Neuronal stem cell (in vitro differentiated cells): ENCODE data around the gene MROH9.

Source experiments
- DNase-seq: peaks from one replicate; pipeline ENCODE4 v3.0.0-alpha.2; 2013; ENCODE audit warnings: low spot score
- H2AFZ ChIP-seq: one replicate; pipeline ENCODE4 v1.6.1; 2013; ENCODE audit warnings: mild to moderate bottlenecking, low read length, inconsistent platforms
- H2AK5ac ChIP-seq: 2 replicates; pipeline ENCODE4 v1.6.1; 2013; ENCODE audit warnings: low read depth, mild to moderate bottlenecking, inconsistent platforms, low read length, moderate library complexity, mixed read lengths
- H2BK120ac ChIP-seq: 2 replicates; pipeline ENCODE4 v1.6.1; 2013; ENCODE audit warnings: low read depth, mild to moderate bottlenecking, inconsistent platforms, low read length, moderate library complexity, mixed read lengths
- H2BK12ac ChIP-seq: one replicate; pipeline ENCODE4 v1.6.1; 2013; ENCODE audit warnings: low read length, inconsistent platforms
- H2BK15ac ChIP-seq: 2 replicates; pipeline ENCODE4 v1.6.1; 2013; ENCODE audit warnings: mild to moderate bottlenecking, low read length, inconsistent platforms, mixed read lengths
- H2BK5ac ChIP-seq: one replicate; pipeline ENCODE4 v1.6.1; 2013; ENCODE audit warnings: inconsistent platforms, mild to moderate bottlenecking, low read length, moderate library complexity
- H3K14ac ChIP-seq: one replicate; pipeline ENCODE4 v1.6.1; 2013; ENCODE audit warnings: low read length, inconsistent platforms
- H3K18ac ChIP-seq: 2 replicates; pipeline ENCODE4 v1.6.1; 2013; ENCODE audit warnings: low read length, inconsistent platforms
- H3K23ac ChIP-seq: 2 replicates; pipeline ENCODE4 v1.6.1; 2013; ENCODE audit warnings: low read depth, mild to moderate bottlenecking, mixed read lengths, low read length, inconsistent platforms; ENCODE audit not compliant: poor library complexity
- H3K27ac ChIP-seq: replicated peaks from 3 replicates; pipeline ENCODE4 v1.5.1; 2013; ENCODE audit warnings: low read length, inconsistent platforms
- H3K27me3 ChIP-seq, 3 experiments: 2 replicates each; pipeline ENCODE4 v1.6.1; 2013; ENCODE audit warnings: low read length in 3 of 3, mild to moderate bottlenecking in 2 of 3, inconsistent platforms in 1 of 3, low read depth in 1 of 3, mixed read lengths in 1 of 3, moderate library complexity in 1 of 3; ENCODE audit not compliant: control insufficient read depth in 3 of 3, insufficient read depth in 3 of 3
- H3K36me3 ChIP-seq, 2 donors: replicated peaks in 1 of 2; 2 replicates each; pipeline ENCODE4 v1.6.1; 2013; ENCODE audit warnings: low read length in 2 of 2; ENCODE audit not compliant: control insufficient read depth in 2 of 2, insufficient read depth in 2 of 2
- H3K4ac ChIP-seq: 2 replicates; pipeline ENCODE4 v1.6.1; 2013; ENCODE audit warnings: inconsistent platforms, mild to moderate bottlenecking, low read length, moderate library complexity
- H3K4me1 ChIP-seq, 2 donors: 1 replicate in 1 of 2; 2 replicates in 1 of 2; pipeline ENCODE4 v1.6.1; 2013; ENCODE audit warnings: low read length in 2 of 2, low read depth in 1 of 2; ENCODE audit not compliant: control insufficient read depth in 2 of 2, insufficient read depth in 1 of 2
- H3K4me2 ChIP-seq: one replicate; pipeline ENCODE4 v1.6.1; 2013; ENCODE audit warnings: mild to moderate bottlenecking, low read length, inconsistent platforms; ENCODE audit not compliant: insufficient read depth, poor library complexity, severe bottlenecking
- H3K4me3 ChIP-seq, 2 donors: 2 replicates each; pipeline ENCODE4 v1.5.1; 2013; ENCODE audit warnings: low read length in 2 of 2, mild to moderate bottlenecking in 2 of 2, inconsistent platforms in 1 of 2, moderate library complexity in 1 of 2
- H3K79me1 ChIP-seq: one replicate; pipeline ENCODE4 v1.6.1; 2013; ENCODE audit warnings: low read depth, mild to moderate bottlenecking, inconsistent platforms, low read length, moderate library complexity
- H3K9ac ChIP-seq: one replicate; pipeline ENCODE4 v1.6.1; 2013; ENCODE audit warnings: mild to moderate bottlenecking, low read depth, low read length, inconsistent platforms; ENCODE audit not compliant: poor library complexity
- H3K9me3 ChIP-seq, 2 donors: replicated peaks in 1 of 2; 2 replicates each; pipeline versions ENCODE3 to v1.6.1; 2013; ENCODE audit warnings: low read length in 2 of 2, mild to moderate bottlenecking in 2 of 2, inconsistent platforms in 1 of 2, low read depth in 1 of 2, mixed read lengths in 1 of 2, moderate library complexity in 1 of 2; ENCODE audit not compliant: control insufficient read depth in 2 of 2, insufficient read depth in 1 of 2
- H4K8ac ChIP-seq: one replicate; pipeline ENCODE4 v1.6.1; 2013; ENCODE audit warnings: low read depth, mild to moderate bottlenecking, inconsistent platforms, low read length, moderate library complexity
- H4K91ac ChIP-seq: one replicate; pipeline ENCODE4 v1.6.1; 2013; ENCODE audit warnings: low read length, low read depth, mild to moderate bottlenecking, inconsistent platforms; ENCODE audit not compliant: poor library complexity
- WGBS, 2 donors: extraction: QIAGEN DNeasy Blood & Tissue Kit; methylation state at CpG; one replicate each; pipeline ENCODE4 v1.1.7; 2013; ENCODE audit warnings: missing lambda C conversion rate in 2 of 2, mixed read lengths in 1 of 2; ENCODE audit not compliant: insufficient read length in 2 of 2, insufficient replicate concordance in 1 of 2; ENCODE audit errors: extremely low coverage in 2 of 2; 5-methylcytosine and 5-hydroxymethylcytosine counted together

Gene MROH9

GRCh38 chr1:171075041-171075440 is 139.7 kb downstream of the MROH9 start:
- H2AK5ac ChIP-seq, result no peak overlapping the region
- H4K91ac ChIP-seq, result no peak overlapping the region
- no peak overlapping the region for H3K18ac ChIP-seq
- H2BK12ac ChIP-seq, result no peak overlapping the region
- no peak overlapping the region for H2BK5ac ChIP-seq
- H3K27ac ChIP-seq, result no peak overlapping the region
- no peaks in the 10 kb centered on the region for H3K79me1 ChIP-seq
- H3K9me3 ChIP-seq, result no peaks in the 10 kb centered on the region
- no peak overlapping the region for H3K4ac ChIP-seq
- H2AFZ ChIP-seq, result no peak overlapping the region
- no peak for DNase-seq
- no peak overlapping the region for H2BK120ac ChIP-seq
- no peak overlapping the region for H3K4me3 ChIP-seq
- no peak overlapping the region for H3K4me2 ChIP-seq
- H3K36me3 ChIP-seq, result no peaks in the 10 kb centered on the region
- no peak overlapping the region for H3K14ac ChIP-seq
- no peaks in the 10 kb centered on the region for H3K4me1 ChIP-seq
- H3K23ac ChIP-seq, result no peak overlapping the region
- no CpG with 5 or more reads among the region's 3 CpGs for WGBS, 2 donors
- H3K27me3 ChIP-seq, result no peaks in the 10 kb centered on the region
- H3K9ac ChIP-seq, result no peak overlapping the region
- H4K8ac ChIP-seq, result no peak overlapping the region
- no peak overlapping the region for H2BK15ac ChIP-seq

GRCh38 chr1:171081314-171081753 is 146.0 kb downstream of the MROH9 start:
- DNase-seq, result no peak
- H3K14ac ChIP-seq, result no peak overlapping the region

GRCh38 chr1:171081763-171082201 is 146.4 kb downstream of the MROH9 start:
- Histone ChIP-seq H3K79me1 (no peaks in the 10 kb centered on the region), H3K18ac (no peak overlapping the region), H3K27me3 (no peaks in the 10 kb centered on the region), H4K8ac (no peak overlapping the region), H3K23ac (no peak overlapping the region), H3K4me1 (no peaks in the 10 kb centered on the region), H4K91ac (no peak overlapping the region), H2BK15ac (no peak overlapping the region), H3K9me3 (no peaks in the 10 kb centered on the region), H2BK120ac (no peak overlapping the region), H3K14ac (no peak overlapping the region), H2AK5ac (no peak overlapping the region), H2BK5ac (no peak overlapping the region), H3K4ac (no peak overlapping the region), H3K9ac (no peak overlapping the region), H3K36me3 (no peaks in the 10 kb centered on the region), H2BK12ac (no peak overlapping the region), H3K4me3 (no peak overlapping the region), H3K4me2 (no peak overlapping the region), H3K27ac (no peak overlapping the region), H2AFZ (no peak overlapping the region)
- WGBS, 2 donors, result no CpG with 5 or more reads among the region's 7 CpGs
- no peak for DNase-seq

More at GRCh38 chr1:171081314-171081753, 146.0 kb downstream of the MROH9 start:
- Histone ChIP-seq H3K4me1 (no peaks in the 10 kb centered on the region), H3K23ac (no peak overlapping the region), H2AK5ac (no peak overlapping the region), H3K4me3 (no peak overlapping the region), H3K27me3 (no peaks in the 10 kb centered on the region), H4K91ac (no peak overlapping the region), H2BK15ac (no peak overlapping the region), H2BK5ac (no peak overlapping the region), H3K18ac (no peak overlapping the region), H3K9ac (no peak overlapping the region), H3K27ac (no peak overlapping the region), H3K9me3 (no peaks in the 10 kb centered on the region), H2AFZ (no peak overlapping the region), H3K4ac (no peak overlapping the region), H2BK120ac (no peak overlapping the region), H4K8ac (no peak overlapping the region), H2BK12ac (no peak overlapping the region), H3K4me2 (no peak overlapping the region), H3K79me1 (no peaks in the 10 kb centered on the region), H3K36me3 (no peaks in the 10 kb centered on the region)

GRCh38 chr1:171082606-171083005 is 147.3 kb downstream of the MROH9 start:
- Histone ChIP-seq H3K9ac (no peak overlapping the region), H3K79me1 (no peaks in the 10 kb centered on the region), H3K4me3 (no peak overlapping the region), H2BK12ac (no peak overlapping the region), H3K27me3 (no peaks in the 10 kb centered on the region), H3K4ac (no peak overlapping the region), H2AK5ac (no peak overlapping the region), H3K23ac (no peak overlapping the region), H4K91ac (no peak overlapping the region), H4K8ac (no peak overlapping the region), H2BK15ac (no peak overlapping the region), H3K9me3 (no peaks in the 10 kb centered on the region), H3K36me3 (no peaks in the 10 kb centered on the region), H3K4me1 (no peaks in the 10 kb centered on the region), H2AFZ (no peak overlapping the region), H3K27ac (no peak overlapping the region), H2BK5ac (no peak overlapping the region), H3K14ac (no peak overlapping the region), H3K18ac (no peak overlapping the region), H2BK120ac (no peak overlapping the region), H3K4me2 (no peak overlapping the region)
- no CpG with 5 or more reads among the region's 1 CpG for WGBS, 2 donors
- DNase-seq, result no peak
